Stomach (tissue), 9 donors: Measurements from ENCODE around the gene HAT1. TPM values are rescaled to one million over a fixed set of nuclear protein-coding genes. Genes with fewer than 3 reads are reported as not detected.
"Not testable (repeated sequence)": the region's sequence is repeated elsewhere in the genome, so short reads cannot be mapped to it uniquely, and the experiment has no call there.

ENCODE experiments used
- DNase-seq, 2 donors: peaks; one replicate each; pipeline versions ENCODE4 v3.0.0 to v3.0.0-alpha.2; 2013 to 2019
- H3K27ac ChIP-seq, 5 donors: fragments of 200-600 bp in 4 of 5; sonication (generic) in 4 of 5; one replicate each; pipeline ENCODE4 v1.5.1; 2013 to 2019; ENCODE audit warnings: mild to moderate bottlenecking in 1 of 5, moderate library complexity in 1 of 5
- H3K27me3 ChIP-seq, 3 donors: fragments of 200-600 bp; sonication (generic); one replicate each; pipeline ENCODE4 v1.5.1; 2017 to 2019; ENCODE audit warnings: mixed run types in 1 of 3
- H3K36me3 ChIP-seq, 4 donors: fragments of 200-600 bp; sonication (generic); 1 replicate in 3 of 4; 2 replicates in 1 of 4; pipeline ENCODE4 v1.5.1; 2016 to 2019
- H3K4me1 ChIP-seq, 4 donors: fragments of 200-600 bp; sonication (generic); one replicate each; pipeline ENCODE4 v1.5.1; 2016 to 2019
- H3K4me3 ChIP-seq, 4 donors: fragments of 200-600 bp; sonication (generic) in 3 of 4; one replicate each; pipeline ENCODE4 v1.5.1; 2016 to 2019; ENCODE audit warnings: mild to moderate bottlenecking in 1 of 4
- H3K9me3 ChIP-seq, 4 donors: fragments of 200-600 bp; sonication (generic); one replicate each; pipeline ENCODE4 v1.5.1; 2016 to 2019
- EP300 ChIP-seq: sonication (generic); formaldehyde crosslinking; IDR thresholded peaks from one replicate; pipeline ENCODE4 v1.6.1; 2017; ENCODE audit warnings: antibody characterized with exemption
- POLR2A ChIP-seq, 4 donors: fragments of 450-650 bp; IDR thresholded peaks; one replicate each; pipeline ENCODE4 v1.6.1; 2016; ENCODE audit warnings: antibody characterized with exemption in 4 of 4, control low read depth in 2 of 4, mild to moderate bottlenecking in 1 of 4, moderate library complexity in 1 of 4
- POLR2AphosphoS5 ChIP-seq, 3 donors: sonication (generic); formaldehyde crosslinking; IDR thresholded peaks; one replicate each; pipeline ENCODE4 v1.6.1; 2016; ENCODE audit warnings: antibody characterized with exemption in 3 of 3
- WGBS, 5 donors: extraction: QIAGEN DNeasy Blood & Tissue Kit in 3 of 5; methylation state at CpG; one replicate each; pipeline versions ENCODE4 v1.1.5 to v1.1.7; 2013 to 2018; 5-methylcytosine and 5-hydroxymethylcytosine counted together
- intact Hi-C: fragments of 100-400 bp; cut with DNase I; formaldehyde crosslinking; loops from one replicate; pipeline ENCODE4 v1.15.1; 2023; ENCODE audit warnings: low total_unique reads
- polyA plus RNA-seq, 3 donors: library from polyadenylated mRNA; stranded (reverse); fragments of 200-250 nt; gene quantifications; one replicate each; pipeline ENCODE4 v1.2.3, GENCODE V29; 2013
- total RNA-seq, 5 donors: library from RNA; depleted of rRNA; stranded (reverse); fragments of >200 nt; gene quantifications; one replicate each; pipeline versions ENCODE4 v1.1.0 to v1.2.3, GENCODE V29; 2014 to 2016
- TF ChIP-seq, protein P1 (sequence below), 7 experiments: fragments of 450-650 bp in 4 of 7; fragments of 200-600 bp in 3 of 7; sonication (generic) in 3 of 7; IDR thresholded peaks; one replicate each; pipeline ENCODE4 v1.5.1; 2016 to 2019; ENCODE audit warnings: antibody characterized with exemption in 7 of 7, control low read depth in 2 of 7, mild to moderate bottlenecking in 1 of 7
- donor health status: healthy with polysubstance abuse.
- donor health status: Bipolar disorder and iron deficiency.
- donor health status: healthy.

HAT1 gene
- total and polyA plus RNA-seq, 8 donors: 2.9 to 59.8 (median 26.6) TPM

DNA sequence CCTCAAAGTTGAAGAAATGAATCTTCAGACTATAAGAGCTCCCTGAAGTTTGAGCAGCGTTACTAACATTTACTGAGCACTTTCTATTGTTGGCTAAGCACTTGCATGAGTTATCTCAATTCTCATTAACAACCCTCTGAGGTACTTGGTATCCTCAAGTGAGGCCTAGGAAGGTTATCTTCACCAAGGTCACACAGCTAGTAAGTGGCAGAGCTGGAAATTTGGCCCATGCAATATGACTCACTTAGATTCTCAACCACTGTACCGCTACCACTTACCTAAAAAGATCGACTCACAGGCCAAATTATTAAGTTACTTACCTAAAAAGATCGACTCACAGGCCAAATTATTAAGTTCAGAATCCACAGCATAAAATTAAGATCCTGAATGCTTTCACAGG is 68.8 kb downstream of the HAT1 start:
- TF ChIP-seq, protein P1, sequence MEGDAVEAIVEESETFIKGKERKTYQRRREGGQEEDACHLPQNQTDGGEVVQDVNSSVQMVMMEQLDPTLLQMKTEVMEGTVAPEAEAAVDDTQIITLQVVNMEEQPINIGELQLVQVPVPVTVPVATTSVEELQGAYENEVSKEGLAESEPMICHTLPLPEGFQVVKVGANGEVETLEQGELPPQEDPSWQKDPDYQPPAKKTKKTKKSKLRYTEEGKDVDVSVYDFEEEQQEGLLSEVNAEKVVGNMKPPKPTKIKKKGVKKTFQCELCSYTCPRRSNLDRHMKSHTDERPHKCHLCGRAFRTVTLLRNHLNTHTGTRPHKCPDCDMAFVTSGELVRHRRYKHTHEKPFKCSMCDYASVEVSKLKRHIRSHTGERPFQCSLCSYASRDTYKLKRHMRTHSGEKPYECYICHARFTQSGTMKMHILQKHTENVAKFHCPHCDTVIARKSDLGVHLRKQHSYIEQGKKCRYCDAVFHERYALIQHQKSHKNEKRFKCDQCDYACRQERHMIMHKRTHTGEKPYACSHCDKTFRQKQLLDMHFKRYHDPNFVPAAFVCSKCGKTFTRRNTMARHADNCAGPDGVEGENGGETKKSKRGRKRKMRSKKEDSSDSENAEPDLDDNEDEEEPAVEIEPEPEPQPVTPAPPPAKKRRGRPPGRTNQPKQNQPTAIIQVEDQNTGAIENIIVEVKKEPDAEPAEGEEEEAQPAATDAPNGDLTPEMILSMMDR (IDR thresholded peaks at IDR 0.05): no peak
- TF ChIP-seq POLR2AphosphoS5 (IDR thresholded peaks at IDR 0.05): no peak
- no peaks in the 10 kb centered on the region for H3K4me1 ChIP-seq
- intact Hi-C loops: no loop called here
- H3K9me3 ChIP-seq: no peaks in the 10 kb centered on the region
- H3K27ac ChIP-seq: no peak overlapping the region
- H3K4me3 ChIP-seq: no peak overlapping the region
- peaks cover 0 to under 1% (median 0%) of the 10 kb centered on the region in 4 donors for H3K36me3 ChIP-seq
- 81 to 88% (median 85%) methylated on average over 4 of the region's 4 CpGs for WGBS, 5 donors
- DNase-seq: no peak
- no peaks in the 10 kb centered on the region for H3K27me3 ChIP-seq

DNA sequence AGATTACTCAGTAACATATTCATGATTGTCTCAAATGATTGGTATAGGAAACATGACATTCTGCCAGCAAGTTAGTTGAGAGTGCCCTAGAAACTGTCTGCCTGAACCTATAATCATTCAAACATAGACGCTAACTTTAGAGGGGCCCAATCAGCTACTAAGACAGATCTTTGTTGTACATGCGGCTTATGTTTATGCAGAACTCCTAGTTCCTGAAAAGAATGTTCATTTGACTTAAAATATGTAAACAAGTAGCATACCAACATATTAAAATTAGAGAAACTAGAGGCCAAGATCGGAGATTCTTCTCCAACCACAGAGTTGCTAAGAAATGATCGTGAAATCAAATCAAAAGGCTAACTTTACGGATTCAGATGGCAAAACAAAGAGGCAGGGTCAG is 73.3 kb downstream of the HAT1 start:
- Histone ChIP-seq H3K4me3 (no peak overlapping the region), H3K27me3 (no peaks in the 10 kb centered on the region), H3K9me3 (no peaks in the 10 kb centered on the region), H3K4me1 (peaks cover 0 to 18% (median 13%) of the 10 kb centered on the region in 4 donors), H3K27ac (no peak overlapping the region), H3K36me3 (no peaks in the 10 kb centered on the region)
- TF ChIP-seq EP300 (no peak), POLR2A (IDR thresholded peaks at IDR 0.05) (no peak), POLR2AphosphoS5 (IDR thresholded peaks at IDR 0.05) (no peak)
- TF ChIP-seq, protein P1 (IDR thresholded peaks at IDR 0.05): no peak
- DNase-seq: no peak
- intact Hi-C loops: no loop called here
- 69 to 86% (median 82%) methylated on average over 5 of the region's 5 CpGs for WGBS, 5 donors

DNA sequence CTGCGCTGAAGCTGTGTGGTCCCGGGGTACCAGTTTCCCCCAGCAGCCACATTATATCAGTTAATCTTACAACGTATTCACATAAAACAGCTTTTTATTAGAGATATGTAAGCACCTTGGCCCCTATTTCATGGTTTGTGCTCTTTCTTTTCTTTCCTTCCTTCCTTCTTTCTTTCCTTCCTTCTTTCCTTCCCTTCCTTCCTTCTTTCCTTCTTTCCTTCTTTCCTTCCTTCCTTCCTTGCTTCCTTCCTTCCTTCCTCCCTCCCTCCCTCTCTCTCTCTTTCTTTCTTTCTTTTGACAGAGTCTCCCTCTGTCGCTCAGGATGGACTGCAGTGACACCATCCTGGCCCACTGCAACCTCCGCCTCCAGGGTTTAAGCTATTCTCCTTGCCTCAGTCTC is 73.8 kb downstream of the HAT1 start:
- H3K4me1 ChIP-seq: peaks cover 0 to 20% (median 16%) of the 10 kb centered on the region in 4 donors
- TF ChIP-seq POLR2AphosphoS5 (IDR thresholded peaks at IDR 0.05): no peak
- no peak for TF ChIP-seq EP300
- TF ChIP-seq, protein P1 (IDR thresholded peaks at IDR 0.05): no peak
- no peak for TF ChIP-seq POLR2A (IDR thresholded peaks at IDR 0.05)
- H3K27ac ChIP-seq: no peak overlapping the region
- no peak for DNase-seq
- H3K4me3 ChIP-seq: no peak overlapping the region
- H3K9me3 ChIP-seq: no peaks in the 10 kb centered on the region
- no peaks in the 10 kb centered on the region for H3K27me3 ChIP-seq
- WGBS, 5 donors: 75 to 90% (median 87%) methylated on average over 5 of the region's 5 CpGs
- intact Hi-C loops: no loop called here
- H3K36me3 ChIP-seq: no peaks in the 10 kb centered on the region

DNA sequence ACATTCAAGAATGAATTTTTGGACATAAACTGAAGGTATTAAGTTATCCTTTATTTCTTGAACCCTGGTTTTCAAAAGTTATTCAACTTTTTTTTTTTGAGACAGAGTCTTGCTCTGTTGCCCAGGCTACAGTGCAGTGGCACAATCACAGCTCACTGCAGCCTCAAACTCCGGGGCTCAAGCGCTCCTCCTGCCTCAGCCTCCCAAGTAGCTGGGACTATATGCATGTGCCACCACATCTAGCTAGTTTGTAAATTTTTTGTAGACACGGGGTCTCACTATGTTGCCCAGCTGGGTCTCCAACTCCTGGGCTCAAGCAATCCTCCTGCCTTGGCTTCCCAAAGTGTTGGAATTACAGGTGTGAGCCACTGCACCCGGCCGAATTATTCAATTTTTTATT is 74.8 kb downstream of the HAT1 start:
- H3K4me3 ChIP-seq, H3K9me3 ChIP-seq, DNase-seq, H3K36me3 ChIP-seq, H3K27me3 ChIP-seq, intact Hi-C loops, H3K27ac ChIP-seq: not testable (repeated sequence)
- H3K4me1 ChIP-seq: peaks cover 0 to 20% (median 16%) of the 10 kb centered on the region in 4 donors
- WGBS, 5 donors: 89 to 98% (median 95%) methylated on average over 5 of the region's 5 CpGs

DNA sequence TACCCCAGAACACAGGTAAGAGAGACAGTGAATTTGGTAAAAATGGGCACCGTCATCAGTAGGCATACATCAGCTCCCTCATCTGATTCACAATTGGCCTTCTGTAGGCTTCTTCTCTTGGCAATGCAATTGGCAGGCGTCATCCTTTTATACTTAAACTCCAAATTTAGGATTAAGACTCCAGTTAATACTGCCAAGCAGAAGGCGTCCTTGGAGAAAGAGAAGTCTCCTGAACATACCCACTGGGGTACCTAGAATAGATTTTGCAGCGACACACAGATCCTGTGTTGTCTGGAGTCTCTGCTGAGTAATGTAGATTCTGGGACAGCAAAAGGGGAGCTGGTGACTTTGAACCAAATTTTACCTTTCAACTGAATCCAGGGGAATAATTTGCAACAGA is 76.9 kb downstream of the HAT1 start:
- intact Hi-C loops: no loop called here
- H3K4me1 ChIP-seq: peaks cover 0 to 20% (median 16%) of the 10 kb centered on the region in 4 donors
- WGBS, 5 donors: 32 to 43% (median 38%) methylated on average over 4 of the region's 4 CpGs
- H3K27ac ChIP-seq: peak overlapping the region in 3 of 5 donors; percentile 36 to 76 (median 76)
- no peaks in the 10 kb centered on the region for H3K9me3 ChIP-seq
- TF ChIP-seq POLR2A (IDR thresholded peaks at IDR 0.05) (no peak), POLR2AphosphoS5 (IDR thresholded peaks at IDR 0.05) (no peak), EP300 (no peak)
- TF ChIP-seq, protein P1 (IDR thresholded peaks at IDR 0.05): no peak
- H3K4me3 ChIP-seq: peak overlapping the region; percentile 69 to 92 (median 78)
- no peak for DNase-seq
- H3K36me3 ChIP-seq: no peaks in the 10 kb centered on the region
- no peaks in the 10 kb centered on the region for H3K27me3 ChIP-seq
